HG02852 (cell line): ENCODE measurements around the gene MARCO.
"Not testable (repeated sequence)": the region's sequence is repeated elsewhere in the genome, so short reads cannot be mapped to it uniquely, and the experiment has no call there.

Source experiments
- ATAC-seq: cut with Tn5 transposase; IDR thresholded peaks from one replicate; pipeline ENCODE4 v1.9.1; 2021; ENCODE audit warnings: mild to moderate bottlenecking, moderate library complexity; ENCODE audit not compliant: unreplicated experiment

The MARCO gene

GRCh38 chr2:118925981-118926380, 16.0 kb upstream of the MARCO start:
- ATAC-seq, result no peak

- ATAC-seq, result no peak
These were observed 12.9 kb upstream of the MARCO start for GRCh38 chr2:118929059-118929458.

GRCh38 chr2:118932949-118933348, 9.0 kb upstream of the MARCO start:
- no peak for ATAC-seq

- no peak for ATAC-seq
These were observed 5.7 kb upstream of the MARCO start for GRCh38 chr2:118936306-118936705.

- no peak for ATAC-seq
These were observed 5.1 kb upstream of the MARCO start for GRCh38 chr2:118936936-118937335.

- no peak for ATAC-seq
These were observed 4.2 kb upstream of the MARCO start for GRCh38 chr2:118937817-118938216.

- no peak for ATAC-seq
These were observed 2.0 kb upstream of the MARCO start for GRCh38 chr2:118939994-118940393.

GRCh38 chr2:118940486-118941120, 1.4 kb upstream of the MARCO start:
- no peak for ATAC-seq

- ATAC-seq, result no peak
These were observed 1.3 kb downstream of the MARCO start for GRCh38 chr2:118943286-118943685.

GRCh38 chr2:118945881-118946280, 3.9 kb downstream of the MARCO start:
- ATAC-seq, result no peak

GRCh38 chr2:118948266-118948665, 6.3 kb downstream of the MARCO start:
- ATAC-seq, result not testable (repeated sequence)

- no peak for ATAC-seq
These were observed 12.5 kb downstream of the MARCO start for GRCh38 chr2:118954297-118955060.

GRCh38 chr2:118965737-118966136, 23.7 kb downstream of the MARCO start:
- no peak for ATAC-seq

- no peak for ATAC-seq
These were observed 25.3 kb downstream of the MARCO start for GRCh38 chr2:118967124-118967880.

GRCh38 chr2:118968042-118968441, 26.0 kb downstream of the MARCO start:
- ATAC-seq, result no peak

GRCh38 chr2:118968961-118969733, 27.2 kb downstream of the MARCO start:
- no peak for ATAC-seq

GRCh38 chr2:118969734-118970395, 27.9 kb downstream of the MARCO start:
- ATAC-seq, result no peak

GRCh38 chr2:118970396-118971135, 28.6 kb downstream of the MARCO start:
- no peak for ATAC-seq

- no peak for ATAC-seq
These were observed 29.5 kb downstream of the MARCO start for GRCh38 chr2:118971245-118972122.
